ENCODE data around the gene ZNRF1. TPM values are rescaled to one million over a fixed set of nuclear protein-coding genes. Genes with fewer than 3 reads are reported as not detected.

Gene ZNRF1
- total and polyA plus RNA-seq, 2 of the 8 experiments (the other 6 are each of a cell fraction or from before 2014, with no cell fraction given): 33.5 to 52.9 TPM

DNA sequence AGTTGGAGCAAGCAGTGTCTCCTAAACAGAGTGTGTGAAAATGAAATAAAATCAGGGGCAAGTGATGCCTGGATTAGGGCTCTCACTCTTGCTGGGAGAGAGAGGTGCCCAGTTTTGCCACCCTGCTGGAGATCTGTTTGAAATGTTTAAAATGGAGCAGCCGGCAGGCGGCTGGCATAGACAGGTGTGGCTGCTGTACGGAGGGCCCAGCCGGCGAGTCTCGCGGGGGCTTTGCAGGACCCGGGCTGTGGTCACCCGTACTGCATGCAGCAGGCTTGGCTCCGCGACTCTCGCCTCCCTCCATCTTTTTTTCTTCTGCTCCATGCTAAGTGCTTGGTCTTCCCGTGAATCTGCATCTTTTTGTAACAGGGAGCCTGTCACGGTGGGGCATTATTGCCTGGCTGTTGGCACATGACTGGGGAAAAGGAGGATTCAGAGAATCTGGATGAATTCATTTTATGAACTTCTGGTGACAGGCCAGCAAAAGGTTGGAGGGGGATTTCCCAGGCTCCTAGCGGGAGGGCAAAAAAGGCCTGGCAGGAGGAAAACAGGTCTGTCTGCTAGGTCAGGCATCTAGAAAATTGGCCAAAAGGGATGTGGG, 1.8 kb downstream of the ZNRF1 start:
- no peak overlapping the region for H2BK5ac ChIP-seq (ENCODE audit: low read depth, low read length)
- H2AK5ac ChIP-seq (ENCODE audit: low read depth, low read length): no peak overlapping the region; the same call in 1 of the 2 replicates
- H3K4me1 ChIP-seq (replicated peaks in 1 of 4; ENCODE audit: control insufficient read depth in 3 of 4, insufficient read depth in 4 of 4, low read length in 3 of 4): peaks cover 2 to 18% (median 12%) of the 10 kb centered on the region in 4 experiments; a peak in 6 of 7 replicates
- no peak overlapping the region for H3K18ac ChIP-seq (ENCODE audit: extremely low read depth, low read length)
- peak overlapping the region; percentile 22 for H4K8ac ChIP-seq (ENCODE audit: extremely low read depth, insufficient read depth, low read length)
- H3K4me2 ChIP-seq (ENCODE audit: insufficient read depth in 1 of 2, low read depth in 2 of 2, low read length in 2 of 2): peak overlapping the region; percentile 84
- FAIRE-seq (no peak), DNase-seq (ENCODE audit: low read depth in 1 of 2, low spot score in 2 of 2) (no peak)
- H3K79me1 ChIP-seq (ENCODE audit: low read depth, low read length): peaks cover 9% of the 10 kb centered on the region
- peaks cover 34 to 59% of the 10 kb centered on the region in 2 experiments for H3K79me2 ChIP-seq (ENCODE audit: control insufficient read depth in 1 of 2, insufficient read depth in 2 of 2, low read length in 2 of 2)
- no peak overlapping the region for H4K5ac ChIP-seq (ENCODE audit: insufficient read length, low read depth, low read length)
- no peaks in the 10 kb centered on the region for H3K9me3 ChIP-seq (ENCODE audit: insufficient read depth in 2 of 2, low read depth in 1 of 2, low read length in 1 of 2)
- H3K4me3 ChIP-seq (ENCODE audit: extremely low read depth in 1 of 4, insufficient read depth in 2 of 4, low read depth in 3 of 4, low read length in 4 of 4): peak overlapping the region; percentile 56 to 90 (median 70)
- no peaks in the 10 kb centered on the region; a peak in 1 of 7 replicates for H3K27me3 ChIP-seq (replicated peaks in 1 of 4; ENCODE audit: control insufficient read depth in 3 of 4, extremely low read depth in 1 of 4, insufficient read depth in 3 of 4, low read length in 3 of 4)
- no peak overlapping the region for H3K27ac ChIP-seq (ENCODE audit: low read depth, low read length)
- H2AFZ ChIP-seq (ENCODE audit: low read length): no peak overlapping the region
- H3K9ac ChIP-seq (replicated peaks in 1 of 4; ENCODE audit: extremely low read depth in 1 of 4, low read depth in 3 of 4, low read length in 3 of 4): peak overlapping the region in 1 of 4 experiments; percentile 25; a peak in 3 of 7 replicates
- no peak overlapping the region for H3K56ac ChIP-seq (replicated peaks; ENCODE audit: insufficient read length, low read depth, low read length)
- CTCF ChIA-PET (ENCODE audit: partially characterized antibody): interaction anchor here (4.2 to 9.3 kb wide), 2 partner anchors 97 to 114 kb away, joined by 24 to 171 read pairs; partner anchors contain the start of gene LDHD
- no peak overlapping the region for H3K23ac ChIP-seq (ENCODE audit: insufficient read length)
- H2BK120ac ChIP-seq (replicated peaks; ENCODE audit: low read depth, low read length): no peak overlapping the region
- H2BK20ac ChIP-seq (ENCODE audit: low read length): no peak overlapping the region
- H3K23me2 ChIP-seq (ENCODE audit: low read depth, low read length): peaks cover 9% of the 10 kb centered on the region
- no peak overlapping the region for H4K91ac ChIP-seq (replicated peaks; ENCODE audit: insufficient read length, low read length)
- H2BK15ac ChIP-seq (ENCODE audit: low read length): no peak overlapping the region
- H4K20me1 ChIP-seq (replicated peaks in 1 of 2; ENCODE audit: control insufficient read depth in 1 of 2, insufficient read depth in 2 of 2, low read length in 2 of 2): peaks cover 20 to 27% of the 10 kb centered on the region in 2 experiments
- no peak overlapping the region for H3K4ac ChIP-seq (replicated peaks; ENCODE audit: insufficient read length, low read depth, low read length)
- WGBS, 2 experiments (ENCODE audit: extremely low coverage in 1 of 2, insufficient coverage in 1 of 2, insufficient read length in 1 of 2, insufficient replicate concordance in 2 of 2, low coverage in 1 of 2, low lambda C conversion rate in 2 of 2, missing lambda C conversion rate in 1 of 2): 23% methylated on average over 15 of the region's 15 CpGs; no CpG with 5 or more reads in 1 of the 2 experiments
- POLR2A ChIA-PET (ENCODE audit: partially characterized antibody): interaction anchor here (0.9 to 7.8 kb wide), 3 partner anchors 16 to 110 kb away, joined by 3 to 62 read pairs (median 5); partner anchors contain the start of gene WDR59
- H3K14ac ChIP-seq (ENCODE audit: insufficient read length): no peak overlapping the region
- H3K36me3 ChIP-seq (ENCODE audit: control insufficient read depth in 2 of 4, insufficient read depth in 4 of 4, low read length in 3 of 4): no peaks in the 10 kb centered on the region
- peak overlapping the region; percentile 81; the same call in 1 of the 2 replicates for H2BK12ac ChIP-seq (ENCODE audit: low read depth, low read length)
- TF ChIP-seq KDM5A (IDR thresholded peaks at IDR 0.05; ENCODE audit: low read length): no peak
- 0 out of 2 replicates have a peak, but pooled peaks have one; percentile 19 for TF ChIP-seq RBBP5 (IDR thresholded peaks at IDR 0.05; ENCODE audit: borderline replicate concordance, low read depth, low read length)
- TF ChIP-seq GABPA (IDR thresholded peaks at IDR 0.05; ENCODE audit: borderline replicate concordance, insufficient read depth, low read length): no peak
- TF ChIP-seq SIRT6 (IDR thresholded peaks at IDR 0.05; ENCODE audit: low read length): no peak
- peak; percentile 48 for TF ChIP-seq SAP30 (IDR thresholded peaks at IDR 0.05; ENCODE audit: insufficient read depth, insufficient replicate concordance, low read length)
- peak in 1 of 2 experiments; percentile 18; a peak in 1 of 4 replicates for TF ChIP-seq SIN3A (conservative IDR thresholded peaks at IDR 0.05 in 1 of 2, IDR thresholded peaks at IDR 0.05 in 1 of 2; ENCODE audit: low read depth in 1 of 2, low read length in 2 of 2)
- TF ChIP-seq, protein P1, sequence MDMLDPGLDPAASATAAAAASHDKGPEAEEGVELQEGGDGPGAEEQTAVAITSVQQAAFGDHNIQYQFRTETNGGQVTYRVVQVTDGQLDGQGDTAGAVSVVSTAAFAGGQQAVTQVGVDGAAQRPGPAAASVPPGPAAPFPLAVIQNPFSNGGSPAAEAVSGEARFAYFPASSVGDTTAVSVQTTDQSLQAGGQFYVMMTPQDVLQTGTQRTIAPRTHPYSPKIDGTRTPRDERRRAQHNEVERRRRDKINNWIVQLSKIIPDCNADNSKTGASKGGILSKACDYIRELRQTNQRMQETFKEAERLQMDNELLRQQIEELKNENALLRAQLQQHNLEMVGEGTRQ (IDR thresholded peaks at IDR 0.05; ENCODE audit: low read length): no peak

All from H1 (cell line).